Measurements from ENCODE around the gene CLK1. TPM values are rescaled to one million over a fixed set of nuclear protein-coding genes. Genes with fewer than 3 reads are reported as not detected.

CLK1 gene
- total and polyA plus RNA-seq, 2 of the 13 experiments (the other 11 are each of a cell fraction or from before 2014, with no cell fraction given) = 66.6 to 101 TPM

DNA sequence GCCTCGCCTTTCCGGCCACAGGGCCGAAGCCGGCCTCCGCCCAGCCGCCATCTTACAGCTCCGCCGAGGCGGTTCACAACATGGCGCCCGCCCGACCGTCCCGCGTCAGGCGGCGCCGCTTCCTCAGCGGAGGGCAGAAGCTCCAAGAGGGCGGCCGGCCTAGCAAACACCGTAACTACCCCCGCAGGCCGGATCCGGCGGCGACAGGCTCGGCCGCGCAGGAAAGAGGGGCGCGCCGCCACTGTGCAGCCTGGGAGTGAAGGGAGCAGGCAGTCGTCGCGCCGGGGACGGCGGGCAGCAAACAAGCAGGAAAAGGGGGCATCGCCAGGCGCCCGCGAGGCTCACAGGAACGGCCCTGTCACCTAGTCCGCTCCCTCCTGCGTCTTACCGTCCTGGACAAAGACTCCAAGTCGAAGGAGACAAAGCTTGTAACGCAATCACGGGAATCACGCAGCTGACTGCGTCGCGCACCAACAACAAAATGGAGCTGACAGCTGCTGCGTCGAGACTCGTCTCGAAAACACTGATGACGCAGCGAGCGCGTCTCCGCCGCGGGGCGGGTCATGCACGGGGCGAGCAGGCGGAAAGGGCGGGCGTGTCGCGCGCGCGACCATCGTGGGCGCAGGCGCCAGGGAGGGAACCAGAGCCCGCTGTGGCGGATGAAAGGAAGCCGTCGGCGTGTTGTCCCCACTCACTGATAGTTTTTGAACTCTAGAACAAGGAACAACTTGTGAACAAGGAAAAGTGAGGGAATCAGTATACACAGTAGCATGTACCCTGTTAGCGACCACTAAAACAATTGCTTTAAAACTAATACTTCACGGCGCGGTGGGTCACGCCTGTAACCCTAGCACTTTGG lies at the start of gene CLK1 (continued):
- TF ChIP-seq, protein P1, sequence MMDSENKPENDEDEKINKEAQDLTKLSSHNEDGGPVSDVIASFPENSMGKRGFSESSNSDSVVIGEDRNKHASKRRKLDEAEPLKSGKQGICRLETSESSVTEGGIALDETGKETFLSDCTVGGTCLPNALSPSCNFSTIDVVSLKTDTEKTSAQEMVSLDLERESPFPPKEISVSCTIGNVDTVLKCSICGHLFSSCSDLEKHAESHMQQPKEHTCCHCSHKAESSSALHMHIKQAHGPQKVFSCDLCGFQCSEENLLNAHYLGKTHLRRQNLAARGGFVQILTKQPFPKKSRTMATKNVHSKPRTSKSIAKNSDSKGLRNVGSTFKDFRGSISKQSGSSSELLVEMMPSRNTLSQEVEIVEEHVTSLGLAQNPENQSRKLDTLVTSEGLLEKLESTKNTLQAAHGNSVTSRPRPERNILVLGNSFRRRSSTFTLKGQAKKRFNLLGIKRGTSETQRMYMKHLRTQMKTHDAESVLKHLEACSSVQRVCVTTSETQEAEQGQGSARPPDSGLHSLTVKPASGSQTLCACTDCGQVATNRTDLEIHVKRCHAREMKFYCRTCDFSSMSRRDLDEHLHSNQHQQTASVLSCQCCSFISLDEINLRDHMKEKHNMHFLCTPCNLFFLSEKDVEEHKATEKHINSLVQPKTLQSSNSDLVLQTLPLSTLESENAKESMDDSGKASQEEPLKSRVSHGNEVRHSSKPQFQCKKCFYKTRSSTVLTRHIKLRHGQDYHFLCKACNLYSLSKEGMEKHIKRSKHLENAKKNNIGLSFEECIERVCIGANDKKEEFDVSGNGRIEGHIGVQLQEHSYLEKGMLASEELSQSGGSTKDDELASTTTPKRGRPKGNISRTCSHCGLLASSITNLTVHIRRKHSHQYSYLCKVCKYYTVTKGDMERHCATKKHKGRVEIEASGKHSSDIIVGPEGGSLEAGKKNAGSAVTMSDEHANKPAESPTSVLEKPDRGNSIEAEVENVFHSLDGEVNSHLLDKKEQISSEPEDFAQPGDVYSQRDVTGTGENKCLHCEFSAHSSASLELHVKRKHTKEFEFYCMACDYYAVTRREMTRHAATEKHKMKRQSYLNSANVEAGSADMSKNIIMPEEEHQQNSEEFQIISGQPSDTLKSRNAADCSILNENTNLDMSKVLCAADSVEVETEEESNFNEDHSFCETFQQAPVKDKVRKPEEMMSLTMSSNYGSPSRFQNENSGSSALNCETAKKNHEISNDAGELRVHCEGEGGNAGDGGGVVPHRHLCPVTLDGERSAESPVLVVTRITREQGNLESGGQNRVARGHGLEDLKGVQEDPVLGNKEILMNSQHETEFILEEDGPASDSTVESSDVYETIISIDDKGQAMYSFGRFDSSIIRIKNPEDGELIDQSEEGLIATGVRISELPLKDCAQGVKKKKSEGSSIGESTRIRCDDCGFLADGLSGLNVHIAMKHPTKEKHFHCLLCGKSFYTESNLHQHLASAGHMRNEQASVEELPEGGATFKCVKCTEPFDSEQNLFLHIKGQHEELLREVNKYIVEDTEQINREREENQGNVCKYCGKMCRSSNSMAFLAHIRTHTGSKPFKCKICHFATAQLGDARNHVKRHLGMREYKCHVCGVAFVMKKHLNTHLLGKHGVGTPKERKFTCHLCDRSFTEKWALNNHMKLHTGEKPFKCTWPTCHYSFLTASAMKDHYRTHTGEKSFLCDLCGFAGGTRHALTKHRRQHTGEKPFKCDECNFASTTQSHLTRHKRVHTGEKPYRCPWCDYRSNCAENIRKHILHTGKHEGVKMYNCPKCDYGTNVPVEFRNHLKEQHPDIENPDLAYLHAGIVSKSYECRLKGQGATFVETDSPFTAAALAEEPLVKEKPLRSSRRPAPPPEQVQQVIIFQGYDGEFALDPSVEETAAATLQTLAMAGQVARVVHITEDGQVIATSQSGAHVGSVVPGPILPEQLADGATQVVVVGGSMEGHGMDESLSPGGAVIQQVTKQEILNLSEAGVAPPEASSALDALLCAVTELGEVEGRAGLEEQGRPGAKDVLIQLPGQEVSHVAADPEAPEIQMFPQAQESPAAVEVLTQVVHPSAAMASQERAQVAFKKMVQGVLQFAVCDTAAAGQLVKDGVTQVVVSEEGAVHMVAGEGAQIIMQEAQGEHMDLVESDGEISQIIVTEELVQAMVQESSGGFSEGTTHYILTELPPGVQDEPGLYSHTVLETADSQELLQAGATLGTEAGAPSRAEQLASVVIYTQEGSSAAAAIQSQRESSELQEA (CRISPR knock-in tag; IDR thresholded peaks at IDR 0.05; ENCODE audit: not compliant biosample characterization) = peak; percentile 93
- TF ChIP-seq CBX5 (CRISPR knock-in tag; IDR thresholded peaks at IDR 0.05; ENCODE audit: borderline replicate concordance) (peak; percentile 90; the same call in 1 of the 2 replicates), ZBTB38 (CRISPR knock-in tag; IDR thresholded peaks at IDR 0.05) (peak; percentile 95), ZNF230 (CRISPR knock-in tag; IDR thresholded peaks at IDR 0.05) (peak; percentile 95), MEF2D (CRISPR knock-in tag; IDR thresholded peaks at IDR 0.05) (peak; percentile 89), ZNF780A (CRISPR knock-in tag; IDR thresholded peaks at IDR 0.05) (peak; percentile 96), ZNF510 (CRISPR knock-in tag; IDR thresholded peaks at IDR 0.05; ENCODE audit: low read depth) (peak; percentile 97), NBN (conservative IDR thresholded peaks at IDR 0.05) (no peak), TGIF2 (CRISPR knock-in tag; IDR thresholded peaks at IDR 0.05) (peak; percentile 98), ZFP37 (CRISPR knock-in tag; IDR thresholded peaks at IDR 0.05; ENCODE audit: borderline replicate concordance) (peak; percentile 95), ZNF446 (CRISPR knock-in tag; IDR thresholded peaks at IDR 0.05) (peak; percentile 49), ZFP36L1 (CRISPR knock-in tag; IDR thresholded peaks at IDR 0.05) (peak; percentile 22; the same call in 1 of the 2 replicates), RFX3 (CRISPR knock-in tag; IDR thresholded peaks at IDR 0.05) (no peak)
- TF ChIP-seq, protein P2, sequence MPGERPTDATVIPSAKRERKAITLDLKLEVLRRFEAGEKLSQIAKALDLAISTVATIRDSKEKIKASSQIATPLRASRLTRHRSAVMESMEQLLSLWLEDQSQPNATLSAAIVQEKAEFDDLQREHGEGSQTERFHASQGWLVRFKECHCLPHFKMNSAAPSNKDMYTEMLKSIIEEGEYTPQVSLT (CRISPR knock-in tag; IDR thresholded peaks at IDR 0.05; ENCODE audit: borderline replicate concordance, low read depth) = no peak; the same call in 1 of the 2 replicates
- TF ChIP-seq, protein P3, sequence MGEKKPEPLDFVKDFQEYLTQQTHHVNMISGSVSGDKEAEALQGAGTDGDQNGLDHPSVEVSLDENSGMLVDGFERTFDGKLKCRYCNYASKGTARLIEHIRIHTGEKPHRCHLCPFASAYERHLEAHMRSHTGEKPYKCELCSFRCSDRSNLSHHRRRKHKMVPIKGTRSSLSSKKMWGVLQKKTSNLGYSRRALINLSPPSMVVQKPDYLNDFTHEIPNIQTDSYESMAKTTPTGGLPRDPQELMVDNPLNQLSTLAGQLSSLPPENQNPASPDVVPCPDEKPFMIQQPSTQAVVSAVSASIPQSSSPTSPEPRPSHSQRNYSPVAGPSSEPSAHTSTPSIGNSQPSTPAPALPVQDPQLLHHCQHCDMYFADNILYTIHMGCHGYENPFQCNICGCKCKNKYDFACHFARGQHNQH (CRISPR knock-in tag; IDR thresholded peaks at IDR 0.05) = peak; percentile 97
- TF ChIP-seq, protein P4, sequence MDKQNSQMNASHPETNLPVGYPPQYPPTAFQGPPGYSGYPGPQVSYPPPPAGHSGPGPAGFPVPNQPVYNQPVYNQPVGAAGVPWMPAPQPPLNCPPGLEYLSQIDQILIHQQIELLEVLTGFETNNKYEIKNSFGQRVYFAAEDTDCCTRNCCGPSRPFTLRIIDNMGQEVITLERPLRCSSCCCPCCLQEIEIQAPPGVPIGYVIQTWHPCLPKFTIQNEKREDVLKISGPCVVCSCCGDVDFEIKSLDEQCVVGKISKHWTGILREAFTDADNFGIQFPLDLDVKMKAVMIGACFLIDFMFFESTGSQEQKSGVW (CRISPR knock-in tag; IDR thresholded peaks at IDR 0.05; ENCODE audit: borderline replicate concordance) = peak; percentile 58
